Caco-2 (cell line): ENCODE data around the gene MBP. TPM values are rescaled to one million over a fixed set of nuclear protein-coding genes. Genes with fewer than 3 reads are reported as not detected.

Experiments
- BruUV-seq: library from RNA; stranded (reverse); fragments of 400-500 nt; replicated peaks from 2 replicates; lab custom pipeline; 2021; lab: Mats Ljungman, UMichigan
- CTCF ChIA-PET: fragments of 300-600 bp; sonication (Branson Sonifier 250); formaldehyde crosslinking; loops from one replicate; lab custom pipeline; 2022; ENCODE audit warnings: antibody characterized with exemption; lab: Charles Lee
- POLR2A ChIA-PET: fragments of 300-600 bp; sonication (Branson Sonifier 250); formaldehyde crosslinking; loops from one replicate; lab custom pipeline; 2022; ENCODE audit warnings: antibody characterized with exemption; lab: Charles Lee
- DNase-seq, 2 experiments: peaks; one replicate each; pipeline versions ENCODE4 v3.0.0 to v3.0.0-alpha.2; 2020 to 2022
- H3K27me3 ChIP-seq: replicated peaks from 2 replicates; pipeline ENCODE4 v1.6.0; 2011; ENCODE audit warnings: low read length; ENCODE audit not compliant: control insufficient read depth, insufficient read depth
- H3K36me3 ChIP-seq: 2 replicates; pipeline ENCODE4 v1.5.1; 2011; ENCODE audit warnings: low read length; ENCODE audit not compliant: control insufficient read depth, insufficient read depth
- H3K4me1 ChIP-seq: fragments of 250-450 bp; sonication (Bioruptor Pico); 2 replicates; pipeline ENCODE4 v1.5.1; 2020; ENCODE audit warnings: mild to moderate bottlenecking
- H3K4me3 ChIP-seq: 2 replicates; pipeline ENCODE4 v1.5.1; 2011; ENCODE audit warnings: low read depth, mild to moderate bottlenecking, control low read depth, low read length
- H3K9me3 ChIP-seq: fragments of 250-450 bp; sonication (Bioruptor Pico); 2 replicates; pipeline ENCODE4 v1.5.1; 2020; ENCODE audit warnings: mild to moderate bottlenecking, moderate library complexity
- H3K27ac Mint-ChIP-seq: one replicate; pipeline ENCODE4 v1.8.0; 2022; ENCODE audit warnings: mixed read lengths; ENCODE audit not compliant: unreplicated experiment
- H3K27me3 Mint-ChIP-seq: one replicate; pipeline ENCODE4 v1.8.0; 2022; ENCODE audit warnings: mixed read lengths; ENCODE audit not compliant: insufficient read depth, unreplicated experiment
- H3K36me3 Mint-ChIP-seq: one replicate; pipeline ENCODE4 v1.8.0; 2022; ENCODE audit warnings: mild to moderate bottlenecking, mixed read lengths; ENCODE audit not compliant: insufficient read depth, unreplicated experiment
- H3K4me1 Mint-ChIP-seq: one replicate; pipeline ENCODE4 v1.8.0; 2022; ENCODE audit warnings: low read depth, mixed read lengths; ENCODE audit not compliant: unreplicated experiment
- H3K4me3 Mint-ChIP-seq: one replicate; pipeline ENCODE4 v1.8.0; 2022; ENCODE audit warnings: mild to moderate bottlenecking, moderate library complexity, mixed read lengths; ENCODE audit not compliant: unreplicated experiment
- H3K9me3 Mint-ChIP-seq: one replicate; pipeline ENCODE4 v1.8.0; 2022; ENCODE audit warnings: mixed read lengths; ENCODE audit not compliant: unreplicated experiment
- intact Hi-C: fragments of 100-400 bp; cut with micrococcal nuclease; formaldehyde crosslinking; loops from one replicate; pipeline ENCODE4 v1.10.0; 2022; ENCODE audit not compliant: unreplicated experiment
- total RNA-seq: library from RNA; stranded (reverse); gene quantifications from 2 replicates; pipeline ENCODE4 v1.2.3, GENCODE V29; 2022
- TF ChIP-seq, protein P1 (sequence below), 2 experiments: fragments of 200-600 bp in 1 of 2; IDR thresholded peaks; 1 replicate in 1 of 2; 2 replicates in 1 of 2; pipeline versions ENCODE4 v1.5.1 to v1.8.0; 2011 to 2022; ENCODE audit warnings: antibody characterized with exemption in 1 of 2, control low read depth in 1 of 2, inconsistent platforms in 1 of 2, low read depth in 1 of 2, low read length in 1 of 2, mild to moderate bottlenecking in 1 of 2, moderate library complexity in 1 of 2; ENCODE audit not compliant: insufficient read depth in 1 of 2, severe bottlenecking in 1 of 2, unreplicated experiment in 1 of 2

MBP gene
- total RNA-seq, 1 experiment from 2014 or later, result 11.4 TPM

DNA sequence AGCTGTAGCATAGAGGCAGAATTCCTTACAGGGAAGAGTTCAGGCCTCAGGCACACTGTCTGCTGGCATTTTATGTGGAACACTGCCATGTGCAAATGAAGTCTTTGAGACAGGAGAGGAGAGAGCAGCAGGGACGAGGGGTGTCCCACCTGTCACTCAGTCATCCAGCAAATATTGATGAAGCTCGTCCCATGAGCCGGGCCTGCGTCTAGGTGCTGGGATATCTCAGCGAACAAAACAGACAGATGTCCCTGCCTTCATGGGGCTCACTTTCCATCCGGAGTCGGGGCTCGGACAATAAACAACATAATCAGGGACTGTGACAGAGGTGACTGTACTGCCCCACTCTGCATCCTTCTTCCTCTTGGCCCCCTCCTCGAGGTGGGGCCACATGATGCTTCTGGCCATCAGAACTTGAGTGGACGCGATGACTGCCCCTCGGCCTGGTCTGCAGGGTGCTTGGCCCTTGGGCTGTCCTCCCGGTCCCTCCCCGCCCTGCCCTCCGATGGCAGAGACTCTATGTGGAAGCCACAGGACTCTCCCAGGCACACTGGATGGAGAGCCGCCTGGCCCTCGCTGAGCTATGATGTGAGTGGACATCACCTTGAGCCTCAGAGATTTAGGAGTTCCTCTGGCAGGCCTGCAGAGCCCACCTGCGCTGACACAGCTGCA lies 78.8 kb downstream of the MBP start:
- Mint-ChIP-seq H3K27ac (peak overlapping the region; percentile 94), H3K4me3 (peak overlapping the region; percentile 39), H3K36me3 (no peaks in the 10 kb centered on the region), H3K9me3 (no peaks in the 10 kb centered on the region), H3K4me1 (peaks cover 6% of the 10 kb centered on the region), H3K27me3 (no peaks in the 10 kb centered on the region)
- Histone ChIP-seq H3K4me1 (peaks cover 28% of the 10 kb centered on the region), H3K36me3 (no peaks in the 10 kb centered on the region), H3K27me3 (no peaks in the 10 kb centered on the region), H3K4me3 (no peak overlapping the region), H3K9me3 (no peaks in the 10 kb centered on the region)
- BruUV-seq, result no TSS peak
- no peak for DNase-seq
- intact Hi-C loops, result loop anchor here (2.0 kb wide), 1 partner anchor 159 kb away; no protein-coding TSS in a partner anchor
- ChIA-PET POLR2A (no interaction called here), CTCF (no interaction called here)
- TF ChIP-seq, protein P1, sequence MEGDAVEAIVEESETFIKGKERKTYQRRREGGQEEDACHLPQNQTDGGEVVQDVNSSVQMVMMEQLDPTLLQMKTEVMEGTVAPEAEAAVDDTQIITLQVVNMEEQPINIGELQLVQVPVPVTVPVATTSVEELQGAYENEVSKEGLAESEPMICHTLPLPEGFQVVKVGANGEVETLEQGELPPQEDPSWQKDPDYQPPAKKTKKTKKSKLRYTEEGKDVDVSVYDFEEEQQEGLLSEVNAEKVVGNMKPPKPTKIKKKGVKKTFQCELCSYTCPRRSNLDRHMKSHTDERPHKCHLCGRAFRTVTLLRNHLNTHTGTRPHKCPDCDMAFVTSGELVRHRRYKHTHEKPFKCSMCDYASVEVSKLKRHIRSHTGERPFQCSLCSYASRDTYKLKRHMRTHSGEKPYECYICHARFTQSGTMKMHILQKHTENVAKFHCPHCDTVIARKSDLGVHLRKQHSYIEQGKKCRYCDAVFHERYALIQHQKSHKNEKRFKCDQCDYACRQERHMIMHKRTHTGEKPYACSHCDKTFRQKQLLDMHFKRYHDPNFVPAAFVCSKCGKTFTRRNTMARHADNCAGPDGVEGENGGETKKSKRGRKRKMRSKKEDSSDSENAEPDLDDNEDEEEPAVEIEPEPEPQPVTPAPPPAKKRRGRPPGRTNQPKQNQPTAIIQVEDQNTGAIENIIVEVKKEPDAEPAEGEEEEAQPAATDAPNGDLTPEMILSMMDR (IDR thresholded peaks at IDR 0.05; ENCODE audit: insufficient read depth in 1 of 2, low read depth in 1 of 2, low read length in 1 of 2, severe bottlenecking in 1 of 2, unreplicated experiment in 1 of 2), result no peak

DNA sequence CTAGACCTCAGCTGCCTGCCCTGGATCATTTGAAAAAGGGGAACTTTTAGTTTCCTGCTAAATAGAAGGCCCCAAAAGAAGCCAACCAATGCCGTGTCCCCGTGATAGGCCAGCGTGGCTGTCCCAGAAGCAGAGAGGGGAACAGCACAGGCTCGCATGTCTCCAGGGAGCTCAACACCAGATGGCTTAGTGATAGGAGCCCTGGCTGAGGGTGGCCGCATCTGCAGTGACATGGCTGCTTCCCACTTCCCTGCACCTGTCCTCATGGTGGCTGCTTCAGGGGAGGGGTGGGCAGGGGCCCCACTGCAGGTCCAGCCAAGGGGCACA lies 79.6 kb downstream of the MBP start:
- intact Hi-C loops, result no loop called here
- Mint-ChIP-seq H3K27me3 (no peaks in the 10 kb centered on the region), H3K27ac (no peak overlapping the region), H3K4me1 (peaks cover 6% of the 10 kb centered on the region), H3K4me3 (no peak overlapping the region), H3K36me3 (no peaks in the 10 kb centered on the region), H3K9me3 (no peaks in the 10 kb centered on the region)
- H3K4me3 ChIP-seq, result no peak overlapping the region
- CTCF ChIA-PET, result no interaction called here
- H3K36me3 ChIP-seq, result no peaks in the 10 kb centered on the region
- no peaks in the 10 kb centered on the region for H3K27me3 ChIP-seq
- BruUV-seq, result no TSS peak
- no peaks in the 10 kb centered on the region for H3K9me3 ChIP-seq
- POLR2A ChIA-PET, result no interaction called here
- DNase-seq, result no peak
- H3K4me1 ChIP-seq, result peaks cover 28% of the 10 kb centered on the region
- TF ChIP-seq, protein P1 (IDR thresholded peaks at IDR 0.05; ENCODE audit: insufficient read depth in 1 of 2, low read depth in 1 of 2, low read length in 1 of 2, severe bottlenecking in 1 of 2, unreplicated experiment in 1 of 2), result no peak

DNA sequence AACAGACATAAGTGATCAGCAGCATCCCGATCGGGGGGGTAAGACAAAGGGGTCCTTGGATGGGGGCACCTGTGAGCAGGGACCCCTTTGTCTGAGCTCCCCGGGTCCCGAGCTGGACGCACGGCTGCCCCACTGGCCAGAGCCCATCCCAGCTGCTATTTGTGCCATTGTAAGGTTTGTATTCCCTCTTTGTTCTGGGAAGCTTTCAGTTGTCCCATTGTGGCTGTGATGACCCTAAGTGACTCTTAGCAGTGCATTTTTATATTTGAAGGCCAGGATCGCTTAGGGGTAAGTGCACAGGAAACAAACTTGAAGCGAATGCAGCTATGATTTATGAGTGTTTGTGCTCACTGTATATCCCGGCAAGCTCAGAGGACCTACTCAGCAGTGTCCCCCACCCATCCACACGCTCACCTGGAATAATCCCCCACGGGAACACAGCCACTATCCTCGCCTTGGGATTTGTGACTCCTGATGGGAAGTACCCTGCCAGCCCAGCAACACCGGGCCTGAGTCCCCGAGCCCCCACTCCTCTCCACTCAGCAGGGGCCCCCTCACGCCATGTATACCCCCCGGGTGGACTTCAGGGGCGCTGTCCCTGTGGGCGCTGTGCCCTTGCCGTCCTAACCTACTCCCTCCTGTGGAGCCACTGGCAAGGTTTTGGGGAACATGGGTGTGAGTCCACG lies 80.1 kb downstream of the MBP start:
- no peak for DNase-seq
- Histone ChIP-seq H3K27me3 (no peaks in the 10 kb centered on the region), H3K36me3 (no peaks in the 10 kb centered on the region), H3K9me3 (no peaks in the 10 kb centered on the region), H3K4me1 (peaks cover 28% of the 10 kb centered on the region), H3K4me3 (no peak overlapping the region)
- Mint-ChIP-seq H3K27me3 (no peaks in the 10 kb centered on the region), H3K27ac (no peak overlapping the region), H3K4me3 (no peak overlapping the region), H3K4me1 (peaks cover 6% of the 10 kb centered on the region), H3K36me3 (no peaks in the 10 kb centered on the region), H3K9me3 (no peaks in the 10 kb centered on the region)
- BruUV-seq, result no TSS peak
- CTCF ChIA-PET, result no interaction called here
- POLR2A ChIA-PET, result no interaction called here
- TF ChIP-seq, protein P1 (IDR thresholded peaks at IDR 0.05; ENCODE audit: insufficient read depth in 1 of 2, low read depth in 1 of 2, low read length in 1 of 2, severe bottlenecking in 1 of 2, unreplicated experiment in 1 of 2), result no peak
- intact Hi-C loops, result no loop called here
